HG02588 (cell line): ENCODE results near the gene ODF4.
"Not testable (repeated sequence)": the region's sequence is repeated elsewhere in the genome, so short reads cannot be mapped to it uniquely, and the experiment has no call there.

Source experiments
- ATAC-seq: cut with Tn5 transposase; IDR thresholded peaks from one replicate; pipeline ENCODE4 v1.9.1; 2021; ENCODE audit warnings: mild to moderate bottlenecking, moderate library complexity; ENCODE audit not compliant: unreplicated experiment

ODF4 gene

GRCh38 chr17:8365143-8365542, 25.5 kb downstream of the ODF4 start:
- no peak for ATAC-seq

GRCh38 chr17:8366231-8366630, 26.6 kb downstream of the ODF4 start:
- no peak for ATAC-seq

- ATAC-seq = no peak
Observed at GRCh38 chr17:8368193-8368592, 28.6 kb downstream of the ODF4 start.

GRCh38 chr17:8369944-8370343, 30.3 kb downstream of the ODF4 start:
- ATAC-seq = no peak

GRCh38 chr17:8371786-8372185, 32.1 kb downstream of the ODF4 start:
- no peak for ATAC-seq

- no peak for ATAC-seq
Observed at GRCh38 chr17:8372422-8372821, 32.8 kb downstream of the ODF4 start.

- not testable (repeated sequence) for ATAC-seq
Observed at GRCh38 chr17:8373856-8374255, 34.2 kb downstream of the ODF4 start.

GRCh38 chr17:8375738-8376259, 36.2 kb downstream of the ODF4 start:
- no peak for ATAC-seq

GRCh38 chr17:8376271-8377067, 36.8 kb downstream of the ODF4 start, which contains the start of gene KRABD2:
TSS of gene KRABD2 (minus strand) at chr17:8376704.
- ATAC-seq = peak; percentile 89

GRCh38 chr17:8377422-8377821, 37.8 kb downstream of the ODF4 start:
- no peak for ATAC-seq

- not testable (repeated sequence) for ATAC-seq
Observed at GRCh38 chr17:8378117-8378516, 38.5 kb downstream of the ODF4 start.

- ATAC-seq = no peak
Observed at GRCh38 chr17:8380049-8380448, 40.4 kb downstream of the ODF4 start.

- no peak for ATAC-seq
Observed at GRCh38 chr17:8382052-8382879, 42.6 kb downstream of the ODF4 start.

- ATAC-seq = no peak
Observed at GRCh38 chr17:8382880-8383142, 43.2 kb downstream of the ODF4 start.

GRCh38 chr17:8383143-8383822, 43.6 kb downstream of the ODF4 start, which contains the start of gene RPL26:
TSS of gene RPL26 (minus strand) at chr17:8383193. CDS start at chr17:8382310, 883 bp downstream.
- ATAC-seq = peak; percentile 91

GRCh38 chr17:8384801-8385378, 45.2 kb downstream of the ODF4 start:
- no peak for ATAC-seq

- ATAC-seq = no peak
Observed at GRCh38 chr17:8386841-8387240, 47.2 kb downstream of the ODF4 start.

GRCh38 chr17:8387914-8388651, 48.4 kb downstream of the ODF4 start:
- ATAC-seq = no peak

GRCh38 chr17:8391711-8392110, 52.1 kb downstream of the ODF4 start:
- ATAC-seq = no peak

- no peak for ATAC-seq
Observed at GRCh38 chr17:8392274-8392673, 52.6 kb downstream of the ODF4 start.
